GM12873 (cell line): ENCODE data around the gene CPOX.

Source experiments
- TF ChIP-seq, protein P1 (sequence below): IDR thresholded peaks from 2 replicates; pipeline ENCODE4 v1.5.1; 2012; ENCODE audit warnings: low read depth, mild to moderate bottlenecking, moderate library complexity, low read length, control low read depth; ENCODE audit not compliant: insufficient read depth; ENCODE audit errors: missing control alignments

CPOX gene

DNA sequence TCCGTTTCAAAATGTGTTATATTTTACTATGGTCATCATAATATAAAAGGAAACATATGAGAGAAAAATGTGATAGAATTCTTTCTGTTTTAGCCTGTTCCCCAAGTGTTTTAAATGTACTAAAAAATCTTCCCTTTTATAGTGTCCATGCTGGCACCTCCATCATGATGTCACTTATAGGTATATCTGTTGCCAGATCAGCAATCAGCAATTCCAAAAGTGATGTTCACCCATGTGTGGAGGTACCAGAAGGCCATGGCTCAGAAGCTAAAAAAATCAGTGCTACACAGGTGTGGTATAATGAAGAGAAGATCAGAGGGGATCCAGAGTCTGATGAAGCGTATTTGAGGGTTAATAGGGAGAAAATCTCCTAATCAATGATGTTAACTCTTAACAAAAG is 62.7 kb downstream of the CPOX start:
- TF ChIP-seq, protein P1, sequence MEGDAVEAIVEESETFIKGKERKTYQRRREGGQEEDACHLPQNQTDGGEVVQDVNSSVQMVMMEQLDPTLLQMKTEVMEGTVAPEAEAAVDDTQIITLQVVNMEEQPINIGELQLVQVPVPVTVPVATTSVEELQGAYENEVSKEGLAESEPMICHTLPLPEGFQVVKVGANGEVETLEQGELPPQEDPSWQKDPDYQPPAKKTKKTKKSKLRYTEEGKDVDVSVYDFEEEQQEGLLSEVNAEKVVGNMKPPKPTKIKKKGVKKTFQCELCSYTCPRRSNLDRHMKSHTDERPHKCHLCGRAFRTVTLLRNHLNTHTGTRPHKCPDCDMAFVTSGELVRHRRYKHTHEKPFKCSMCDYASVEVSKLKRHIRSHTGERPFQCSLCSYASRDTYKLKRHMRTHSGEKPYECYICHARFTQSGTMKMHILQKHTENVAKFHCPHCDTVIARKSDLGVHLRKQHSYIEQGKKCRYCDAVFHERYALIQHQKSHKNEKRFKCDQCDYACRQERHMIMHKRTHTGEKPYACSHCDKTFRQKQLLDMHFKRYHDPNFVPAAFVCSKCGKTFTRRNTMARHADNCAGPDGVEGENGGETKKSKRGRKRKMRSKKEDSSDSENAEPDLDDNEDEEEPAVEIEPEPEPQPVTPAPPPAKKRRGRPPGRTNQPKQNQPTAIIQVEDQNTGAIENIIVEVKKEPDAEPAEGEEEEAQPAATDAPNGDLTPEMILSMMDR, result no peak

DNA sequence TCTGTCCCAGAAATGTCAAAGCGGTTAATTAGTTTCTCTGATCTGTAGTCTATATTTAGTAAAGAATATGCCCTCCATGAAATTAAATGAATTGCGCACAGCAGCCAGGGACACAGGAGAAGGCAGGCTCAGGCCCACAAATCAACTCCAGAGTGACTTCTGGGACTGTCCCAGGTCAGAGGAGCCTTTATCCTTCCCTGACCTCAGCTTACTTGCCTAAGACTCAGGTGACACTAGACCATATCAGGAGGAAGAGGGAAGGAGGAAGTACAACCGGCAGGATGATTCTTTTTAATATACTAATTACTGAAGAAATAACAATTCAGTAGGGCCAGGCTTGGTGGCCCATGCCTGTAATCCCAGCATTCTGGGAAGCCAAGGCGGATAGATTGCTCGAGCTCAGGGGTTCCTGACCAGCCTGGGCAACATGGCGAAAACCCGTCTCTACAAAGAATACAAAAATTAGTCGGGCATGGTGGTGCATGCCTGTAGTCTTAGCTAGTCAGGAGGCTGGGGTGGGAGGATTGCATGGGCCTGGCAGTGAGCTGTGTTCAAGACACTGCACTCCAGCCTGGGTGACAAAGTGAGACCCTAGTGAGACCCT is 63.5 kb downstream of the CPOX start:
- TF ChIP-seq, protein P1, result no peak
